Mesenchymal stem cell (in vitro differentiated cells and primary cell): ENCODE data around the gene NCOR2.

Experiments used
- DNase-seq: peaks from one replicate; pipeline ENCODE4 v3.0.0-alpha.2; 2013
- H2AFZ ChIP-seq: one replicate; pipeline ENCODE4 v1.6.1; 2013; ENCODE audit warnings: low read depth, mild to moderate bottlenecking, control low read depth, inconsistent platforms, low read length, moderate library complexity
- H2AK5ac ChIP-seq: 2 replicates; pipeline ENCODE4 v1.6.1; 2013; ENCODE audit warnings: low read length, moderate library complexity, mild to moderate bottlenecking, inconsistent platforms; ENCODE audit not compliant: severe bottlenecking
- H2BK120ac ChIP-seq: one replicate; pipeline ENCODE4 v1.6.1; 2013; ENCODE audit warnings: low read depth, mild to moderate bottlenecking, inconsistent platforms, low read length, moderate library complexity
- H2BK12ac ChIP-seq, 2 experiments: one replicate each; pipeline ENCODE4 v1.6.1; 2013; ENCODE audit warnings: inconsistent platforms in 2 of 2, low read length in 2 of 2, mild to moderate bottlenecking in 2 of 2, moderate library complexity in 2 of 2, control low read depth in 1 of 2
- H2BK15ac ChIP-seq: one replicate; pipeline ENCODE4 v1.6.1; 2013; ENCODE audit warnings: mild to moderate bottlenecking, low read depth, inconsistent platforms; ENCODE audit not compliant: poor library complexity, severe bottlenecking
- H2BK5ac ChIP-seq: 2 replicates; pipeline ENCODE4 v1.6.1; 2013; ENCODE audit warnings: low read depth, mild to moderate bottlenecking, low read length, control low read depth, inconsistent platforms; ENCODE audit not compliant: poor library complexity, severe bottlenecking
- H3K14ac ChIP-seq, 2 experiments: one replicate each; pipeline ENCODE4 v1.6.1; 2013; ENCODE audit warnings: inconsistent platforms in 2 of 2, low read length in 2 of 2, control low read depth in 1 of 2, mild to moderate bottlenecking in 1 of 2, moderate library complexity in 1 of 2
- H3K18ac ChIP-seq, 2 experiments: one replicate each; pipeline ENCODE4 v1.6.1; 2013; ENCODE audit warnings: inconsistent platforms in 2 of 2, low read length in 2 of 2, control low read depth in 1 of 2, low read depth in 1 of 2, mild to moderate bottlenecking in 1 of 2
- H3K23ac ChIP-seq, 2 experiments: one replicate each; pipeline ENCODE4 v1.6.1; 2013; ENCODE audit warnings: inconsistent platforms in 2 of 2, low read length in 2 of 2, mild to moderate bottlenecking in 2 of 2, moderate library complexity in 2 of 2, control low read depth in 1 of 2
- H3K27ac ChIP-seq: 2 replicates; pipeline ENCODE4 v1.5.1; 2013; ENCODE audit warnings: mild to moderate bottlenecking, moderate library complexity, low read length, control low read depth, inconsistent platforms; ENCODE audit not compliant: poor library complexity, severe bottlenecking
- H3K27me3 ChIP-seq, 2 experiments: 2 replicates each; pipeline versions ENCODE4 v1.6.1 to v1.7.0; 2013; ENCODE audit warnings: low read length in 2 of 2, mild to moderate bottlenecking in 2 of 2, moderate library complexity in 2 of 2, control low read depth in 1 of 2, inconsistent platforms in 1 of 2; ENCODE audit not compliant: control insufficient read depth in 1 of 2, insufficient read depth in 1 of 2
- H3K36me3 ChIP-seq, 2 experiments: 2 replicates each; pipeline versions ENCODE4 v1.6.1 to v1.7.0; 2013; ENCODE audit warnings: low read length in 2 of 2, control low read depth in 1 of 2, inconsistent platforms in 1 of 2, low read depth in 1 of 2, mild to moderate bottlenecking in 1 of 2; ENCODE audit not compliant: insufficient read depth in 2 of 2, control insufficient read depth in 1 of 2
- H3K4ac ChIP-seq, 2 experiments: one replicate each; pipeline ENCODE4 v1.6.1; 2013; ENCODE audit warnings: inconsistent platforms in 2 of 2, low read length in 2 of 2, mild to moderate bottlenecking in 2 of 2, moderate library complexity in 2 of 2, control low read depth in 1 of 2, low read depth in 1 of 2
- H3K4me1 ChIP-seq: 2 replicates; pipeline ENCODE4 v1.6.1; 2013; ENCODE audit warnings: low read depth, low read length, control low read depth; ENCODE audit not compliant: control insufficient read depth, insufficient read depth
- H3K4me2 ChIP-seq: 2 replicates; pipeline ENCODE4 v1.6.1; 2013; ENCODE audit warnings: low read length, mild to moderate bottlenecking, inconsistent platforms; ENCODE audit not compliant: poor library complexity, severe bottlenecking
- H3K4me3 ChIP-seq, 2 experiments: 2 replicates each; pipeline versions ENCODE4 v1.5.1 to v1.7.0; 2013; ENCODE audit warnings: low read length in 2 of 2, mild to moderate bottlenecking in 2 of 2, control low read depth in 1 of 2, low read depth in 1 of 2; ENCODE audit not compliant: insufficient read depth in 1 of 2
- H3K79me1 ChIP-seq: replicated peaks from 2 replicates; pipeline ENCODE4 v1.6.1; 2013; ENCODE audit warnings: mild to moderate bottlenecking, control low read depth, low read length, inconsistent platforms; ENCODE audit not compliant: poor library complexity, severe bottlenecking
- H3K9ac ChIP-seq: 2 replicates; pipeline ENCODE4 v1.7.0; 2013; ENCODE audit warnings: mild to moderate bottlenecking, low read length, moderate library complexity
- H3K9me3 ChIP-seq: 2 replicates; pipeline ENCODE4 v1.7.0; 2013; ENCODE audit warnings: mild to moderate bottlenecking, low read length; ENCODE audit not compliant: control insufficient read depth
- H4K8ac ChIP-seq: one replicate; pipeline ENCODE4 v1.6.1; 2013; ENCODE audit warnings: inconsistent platforms, mild to moderate bottlenecking, low read length, moderate library complexity
- H4K91ac ChIP-seq: one replicate; pipeline ENCODE4 v1.6.1; 2013; ENCODE audit warnings: mild to moderate bottlenecking, low read length, inconsistent platforms
- WGBS: methylation state at CpG from one replicate; pipeline ENCODE4 v1.1.7; 2013; ENCODE audit warnings: mixed read lengths; 5-methylcytosine and 5-hydroxymethylcytosine counted together

NCOR2 gene

GRCh38 chr12:124544311-124544970, 23.0 kb downstream of the NCOR2 start:
- Histone ChIP-seq H3K9ac (peak overlapping the region; percentile 88), H3K4me2 (peak overlapping the region; percentile 61), H2BK120ac (peak overlapping the region; percentile 81), H3K36me3 (peaks cover 6 to 16% of the 10 kb centered on the region in 2 experiments), H3K27me3 (no peaks in the 10 kb centered on the region), H2BK12ac (peak overlapping the region; percentile 37 to 82), H4K8ac (peak overlapping the region; percentile 56), H3K4me1 (peaks cover 75% of the 10 kb centered on the region), H3K9me3 (no peaks in the 10 kb centered on the region), H2AFZ (no peak overlapping the region), H3K4ac (peak overlapping the region in 1 of 2 experiments; percentile 5), H3K23ac (no peak overlapping the region), H3K18ac (peak overlapping the region; percentile 65 to 85), H3K27ac (peak overlapping the region; percentile 93), H2AK5ac (peak overlapping the region; percentile 93), H2BK5ac (peak overlapping the region; percentile 74), H3K4me3 (no peak overlapping the region), H3K79me1 (no peaks in the 10 kb centered on the region), H2BK15ac (peak overlapping the region; percentile 67), H4K91ac (peak overlapping the region; percentile 92), H3K14ac (no peak overlapping the region)
- WGBS, result 52% methylated on average over 14 of the region's 16 CpGs
- DNase-seq, result peak; percentile 65

GRCh38 chr12:124543590-124544310, 23.7 kb downstream of the NCOR2 start:
- H2BK5ac ChIP-seq, result peak overlapping the region; percentile 89
- peak overlapping the region; percentile 37 to 51 for H3K4ac ChIP-seq
- H2BK12ac ChIP-seq, result peak overlapping the region in 1 of 2 experiments; percentile 94
- H2AFZ ChIP-seq, result no peak overlapping the region
- H2BK15ac ChIP-seq, result no peak overlapping the region
- H3K27me3 ChIP-seq, result no peaks in the 10 kb centered on the region
- WGBS, result 59% methylated on average over 30 of the region's 37 CpGs
- H3K9ac ChIP-seq, result peak overlapping the region; percentile 88
- H3K14ac ChIP-seq, result peak overlapping the region in 1 of 2 experiments; percentile 85
- no peaks in the 10 kb centered on the region for H3K79me1 ChIP-seq
- peak overlapping the region; percentile 93 for H3K27ac ChIP-seq
- peak overlapping the region; percentile 84 to 85 for H3K18ac ChIP-seq
- peak overlapping the region; percentile 93 for H2AK5ac ChIP-seq
- H2BK120ac ChIP-seq, result peak overlapping the region; percentile 45
- DNase-seq, result peak; percentile 76
- peaks cover 6 to 21% of the 10 kb centered on the region in 2 experiments for H3K36me3 ChIP-seq
- peaks cover 75% of the 10 kb centered on the region for H3K4me1 ChIP-seq
- peak overlapping the region; percentile 64 for H4K91ac ChIP-seq
- peak overlapping the region in 1 of 2 experiments; percentile 87 for H3K23ac ChIP-seq
- H3K4me3 ChIP-seq, result no peak overlapping the region
- H3K9me3 ChIP-seq, result no peaks in the 10 kb centered on the region
- H3K4me2 ChIP-seq, result peak overlapping the region; percentile 61
- H4K8ac ChIP-seq, result peak overlapping the region; percentile 56

- DNase-seq, result peak; percentile 81
- Histone ChIP-seq H2BK15ac (no peak overlapping the region), H3K4me3 (peak overlapping the region in 1 of 2 experiments; percentile 17), H2BK120ac (no peak overlapping the region), H3K27me3 (no peaks in the 10 kb centered on the region), H3K14ac (peak overlapping the region in 1 of 2 experiments; percentile 85), H2AK5ac (peak overlapping the region; percentile 75), H3K23ac (no peak overlapping the region), H3K27ac (peak overlapping the region; percentile 93), H4K91ac (peak overlapping the region; percentile 64), H2AFZ (no peak overlapping the region), H3K18ac (peak overlapping the region; percentile 84 to 85), H3K9ac (peak overlapping the region; percentile 88), H3K4ac (peak overlapping the region; percentile 29 to 37), H3K79me1 (no peaks in the 10 kb centered on the region), H2BK12ac (peak overlapping the region in 1 of 2 experiments; percentile 94), H2BK5ac (peak overlapping the region; percentile 89), H3K4me1 (peaks cover 76% of the 10 kb centered on the region), H3K9me3 (no peaks in the 10 kb centered on the region), H4K8ac (peak overlapping the region; percentile 80), H3K36me3 (peaks cover 6 to 25% of the 10 kb centered on the region in 2 experiments), H3K4me2 (peak overlapping the region; percentile 61)
- WGBS, result 52% methylated on average over 20 of the region's 20 CpGs
Measured at GRCh38 chr12:124543052-124543589, 24.3 kb downstream of the NCOR2 start.
